ENCODE results near the gene MFAP4.

- TF ChIP-seq CTCF (IDR thresholded peaks at IDR 0.05; ENCODE audit: poor library complexity), result no peak
- TF ChIP-seq EZH2 (IDR thresholded peaks at IDR 0.05; ENCODE audit: borderline replicate concordance), result no peak
Measured at GRCh38 chr17:19431691-19432090, 44.7 kb upstream of the MFAP4 start.
